Stimulated activated CD4-positive, alpha-beta T cell treated with anti-CD3 and anti-CD28 coated beads, Interleukin-12 subunit alpha, Interleukin-12 subunit beta, amount 100 ng/mL, for 24 hours (primary cell): ENCODE results near the gene IMPDH1.
A peak's percentile ranks its signal among the peaks of the same experiment; 100 is the strongest.
"Not testable (repeated sequence)": the region's sequence is repeated elsewhere in the genome, so short reads cannot be mapped to it uniquely, and the experiment has no call there.

Experiments
- DNase-seq, 2 experiments: peaks; one replicate each; pipeline ENCODE4 v3.0.0-alpha.2; 2020; ENCODE audit warnings: low read depth in 2 of 2

Gene IMPDH1

DNA sequence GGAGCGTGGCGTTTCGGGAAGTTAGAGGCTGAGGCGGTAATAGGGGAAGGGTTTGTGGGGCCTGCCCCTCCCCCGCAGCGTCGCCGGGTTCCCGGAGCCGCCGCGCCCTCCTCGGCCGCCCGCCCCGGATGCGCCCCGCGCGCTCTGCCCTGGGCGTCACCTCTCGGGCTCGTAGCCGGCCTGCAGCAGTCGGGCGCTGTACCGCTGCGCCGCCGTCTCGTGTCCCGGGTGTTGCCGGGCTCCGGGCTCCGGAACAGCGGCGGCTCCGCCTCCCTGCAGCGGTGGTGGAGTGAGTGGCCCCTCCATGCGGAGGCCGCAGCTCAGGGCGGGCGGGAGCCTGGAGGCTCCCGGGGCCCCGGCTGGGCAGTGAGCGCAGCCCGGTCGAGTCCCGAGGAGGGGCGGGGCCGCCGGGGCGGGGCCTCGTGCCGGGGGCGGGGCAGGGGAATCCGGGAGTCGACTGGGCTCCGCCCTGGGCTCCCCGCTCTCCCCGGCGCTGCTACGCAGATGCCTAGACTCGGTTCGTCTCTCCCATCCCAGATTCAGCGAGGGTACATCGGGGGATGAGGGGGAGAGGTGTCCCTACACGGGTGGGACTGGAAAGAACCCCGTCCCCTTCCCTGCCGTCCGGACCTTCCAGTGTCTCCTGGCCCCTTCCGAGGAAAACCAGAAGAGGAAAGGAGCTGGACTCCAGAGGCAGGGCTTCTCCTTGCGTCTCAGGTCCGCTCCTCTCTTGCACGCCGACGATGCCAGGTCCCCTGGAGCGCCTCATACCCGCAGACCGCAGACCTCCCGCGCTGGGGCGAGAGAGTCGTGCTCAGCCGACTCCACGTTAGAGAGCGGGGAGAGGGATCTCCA, at the start of gene IMPDH1:
Gene IMPDH1 (minus strand): TSS at position 387 of the 855 bp plus-strand sequence. CDS start 81 bp downstream, at position 306.
- DNase-seq: peak; percentile 70 to 92

DNA sequence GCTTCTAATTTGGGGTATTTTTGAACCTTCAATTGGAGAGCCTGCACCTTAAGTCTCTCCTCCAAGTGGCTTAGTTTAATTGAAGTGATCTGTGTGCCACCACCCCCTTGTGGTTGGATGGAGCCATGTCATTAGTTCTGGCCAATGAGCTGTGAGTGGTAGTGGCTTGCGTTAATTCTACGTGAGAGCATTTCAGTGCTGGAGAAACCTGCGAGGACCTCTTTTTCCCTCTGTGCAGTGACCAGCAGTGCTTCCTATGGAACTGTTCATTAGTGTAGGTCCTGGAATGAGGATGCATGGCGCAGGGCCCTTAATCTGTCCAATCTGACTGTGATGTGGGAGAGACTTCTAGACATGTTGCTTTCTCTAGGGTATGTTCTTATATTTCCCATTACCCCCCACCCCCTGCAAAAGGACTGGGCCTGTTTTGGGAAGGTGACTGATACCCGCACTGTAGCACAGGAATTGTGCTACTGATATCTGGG, 49.7 kb upstream of the IMPDH1 start:
- DNase-seq: peak; percentile 33 to 40

DNA sequence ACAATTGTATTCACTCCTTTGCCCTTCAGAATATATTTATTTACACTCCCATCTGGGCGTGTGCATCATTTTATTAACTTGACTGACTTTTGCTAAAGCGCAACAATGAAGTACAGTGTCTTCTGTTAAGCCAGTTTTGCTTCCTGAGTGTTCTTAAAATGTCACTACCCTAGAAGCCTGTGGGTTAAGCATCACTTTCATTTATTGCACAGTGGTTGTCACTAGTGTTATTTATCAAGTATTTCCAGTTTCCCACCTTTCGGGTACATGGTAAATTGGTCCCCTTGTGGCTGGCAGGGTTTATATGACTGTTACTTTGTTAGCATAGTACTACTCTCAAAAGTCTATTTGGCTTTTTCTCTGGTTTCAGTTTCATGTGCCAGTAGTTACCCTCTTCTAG, 49.2 kb upstream of the IMPDH1 start:
- DNase-seq: peak in 1 of 2 experiments; percentile 21

DNA sequence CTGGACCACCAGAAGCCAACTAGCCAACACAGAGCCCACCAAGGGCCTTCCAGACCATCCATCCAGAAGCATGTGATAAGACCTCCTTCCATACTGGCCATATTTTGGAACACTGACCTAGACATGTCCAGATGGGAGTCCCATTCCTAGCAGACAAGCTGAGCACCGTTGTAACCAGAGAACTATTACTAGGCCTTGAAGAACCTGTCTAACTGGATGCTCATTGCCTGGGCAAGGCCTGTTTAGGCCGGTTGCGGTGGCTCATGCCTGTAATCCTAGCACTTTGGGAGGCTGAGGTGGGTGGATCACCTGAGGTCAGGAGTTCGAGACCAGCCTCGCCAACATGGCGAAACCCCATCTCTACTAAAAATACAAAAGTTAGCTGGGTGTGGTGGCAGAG, 47.6 kb upstream of the IMPDH1 start:
- not testable (repeated sequence) for DNase-seq

DNA sequence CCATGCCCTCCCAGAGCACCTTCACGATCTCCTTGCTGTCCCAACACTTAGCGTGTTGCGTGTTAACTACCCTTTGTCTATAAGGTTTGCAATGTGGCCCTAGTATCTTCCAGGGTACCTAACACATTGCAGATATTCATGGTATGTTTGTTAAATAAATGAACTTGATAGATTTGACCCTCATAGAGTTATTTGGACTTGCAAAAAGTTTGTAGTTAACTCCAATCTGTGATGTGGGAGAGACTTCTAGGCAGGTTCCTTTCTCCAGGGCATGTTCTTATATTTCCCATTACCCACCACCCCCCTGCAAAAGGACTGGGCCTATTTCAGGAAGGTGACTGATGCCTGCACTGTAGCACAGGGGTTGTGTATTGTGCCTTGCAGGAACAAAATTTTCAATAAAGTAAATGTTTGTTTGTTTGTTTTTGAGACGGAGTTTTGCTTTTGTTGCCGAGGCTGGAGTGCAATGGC, 46.5 kb upstream of the IMPDH1 start:
- no peak for DNase-seq

DNA sequence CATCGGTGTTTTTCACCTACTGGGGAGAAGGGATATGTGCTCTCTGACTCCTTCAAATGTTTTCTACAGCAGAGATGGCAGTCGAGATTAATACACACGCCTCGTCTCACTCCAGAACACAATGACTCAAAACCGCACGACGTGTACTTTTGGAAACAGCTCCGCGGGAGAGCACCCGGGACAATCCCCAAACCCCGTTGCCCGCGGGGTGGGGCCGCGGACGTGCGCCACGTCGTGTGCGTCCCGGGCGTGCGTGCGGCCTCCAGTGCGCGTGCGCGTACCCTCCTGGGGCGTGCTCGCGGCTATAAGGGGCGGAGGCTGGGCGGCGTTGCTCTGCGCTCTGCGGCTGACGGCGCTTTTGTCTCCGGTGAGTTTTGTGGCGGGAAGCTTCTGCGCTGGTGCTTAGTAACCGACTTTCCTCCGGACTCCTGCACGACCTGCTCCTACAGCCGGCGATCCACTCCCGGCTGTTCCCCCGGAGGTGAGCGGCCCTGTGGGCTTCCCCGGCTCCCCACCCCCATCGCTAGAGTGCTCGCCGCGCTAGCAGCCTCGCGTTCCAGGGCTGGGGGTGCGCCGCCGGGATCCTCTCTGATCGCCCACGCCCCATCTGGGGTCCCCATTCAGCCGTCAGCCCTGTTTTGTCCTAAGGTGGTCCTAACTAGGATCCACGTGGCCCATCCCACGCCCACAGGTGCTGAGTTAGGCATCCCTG, 45.9 kb upstream of the IMPDH1 start, which contains the start of gene HILPDA:
Gene HILPDA (plus strand): TSS at position 336 of the 712 bp plus-strand sequence. CDS start 1,391 bp downstream, outside the sequence.
- DNase-seq: peak; percentile 88 to 90

DNA sequence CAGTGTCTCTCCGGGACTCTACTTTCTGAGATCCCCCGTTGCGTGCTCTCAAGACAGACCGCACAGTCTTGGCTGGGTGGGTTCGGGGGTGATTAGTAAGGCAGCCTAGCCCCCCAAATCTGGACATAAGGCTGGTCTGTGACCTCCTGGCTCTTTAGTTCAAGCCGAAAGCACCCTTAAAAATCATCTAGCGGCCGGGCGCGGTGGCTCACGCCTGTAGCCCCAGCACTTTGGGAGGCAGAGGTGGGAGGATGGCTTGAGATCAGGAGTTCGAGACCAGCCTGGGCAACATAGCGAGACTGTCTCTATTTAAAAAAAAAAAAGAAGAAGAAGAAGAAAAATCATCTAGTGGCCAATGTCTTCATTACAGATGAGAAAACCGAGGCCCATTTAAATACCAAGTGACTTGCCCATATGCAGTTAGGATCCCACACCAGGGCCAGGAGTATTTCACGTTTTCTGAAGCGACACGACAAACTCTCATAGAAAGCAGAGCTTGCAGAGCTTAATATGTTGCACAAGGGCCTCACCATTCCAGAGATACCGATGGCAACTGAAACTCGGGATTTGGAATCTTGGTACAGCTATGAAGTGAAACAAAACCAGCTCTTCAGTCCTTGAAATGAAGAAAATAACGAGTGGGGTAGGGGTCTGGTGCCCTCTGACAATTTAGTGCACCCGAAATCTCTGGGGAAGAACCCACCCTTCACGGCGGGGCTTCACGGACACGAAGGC, 45.2 kb upstream of the IMPDH1 start:
- DNase-seq: no peak

DNA sequence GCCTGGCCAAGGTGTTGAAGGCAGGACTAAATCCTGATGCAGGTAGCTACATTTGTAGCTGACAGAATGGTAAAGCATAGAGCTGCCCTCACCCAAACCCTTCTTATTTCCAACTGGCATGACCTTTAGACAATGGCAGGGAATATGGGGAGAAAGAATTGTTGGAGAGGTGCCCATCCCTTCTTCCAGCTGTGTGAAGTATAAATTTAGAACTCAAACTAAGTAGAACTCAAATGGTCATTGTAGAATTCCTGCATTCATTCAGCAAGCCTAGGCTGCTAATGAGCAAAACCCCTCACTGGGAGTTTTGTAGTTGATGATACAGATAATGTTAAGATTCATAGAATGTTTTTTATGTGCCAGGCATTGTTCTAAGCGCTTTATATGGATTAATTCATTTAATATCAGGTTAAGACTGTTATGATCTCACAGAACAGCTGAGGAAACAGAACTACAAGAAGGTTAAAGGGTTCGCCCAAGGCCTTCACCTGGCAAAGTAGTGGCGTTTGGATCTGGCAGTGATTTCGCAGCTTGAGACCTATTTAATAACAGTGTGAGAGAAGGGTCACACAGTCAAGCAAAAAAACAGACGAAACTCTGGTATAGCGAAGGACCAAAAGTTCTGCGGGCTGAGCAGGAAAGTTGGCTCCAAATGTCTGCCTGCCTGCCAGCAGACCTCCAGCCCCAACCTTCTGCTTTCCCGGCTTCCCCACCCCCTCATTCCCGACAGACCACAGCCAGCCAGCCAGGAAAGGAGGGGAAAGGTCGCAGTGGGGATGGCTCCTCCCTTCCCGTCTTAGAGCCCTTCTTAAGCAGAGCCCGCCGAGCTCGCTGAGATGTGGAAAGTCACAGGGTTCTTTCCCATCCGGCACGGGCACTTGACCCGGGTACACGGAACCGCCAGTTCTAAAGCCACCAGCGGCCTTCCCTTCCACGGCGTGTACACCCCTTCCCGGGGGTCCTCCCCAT, 44.3 kb upstream of the IMPDH1 start:
- DNase-seq: no peak

DNA sequence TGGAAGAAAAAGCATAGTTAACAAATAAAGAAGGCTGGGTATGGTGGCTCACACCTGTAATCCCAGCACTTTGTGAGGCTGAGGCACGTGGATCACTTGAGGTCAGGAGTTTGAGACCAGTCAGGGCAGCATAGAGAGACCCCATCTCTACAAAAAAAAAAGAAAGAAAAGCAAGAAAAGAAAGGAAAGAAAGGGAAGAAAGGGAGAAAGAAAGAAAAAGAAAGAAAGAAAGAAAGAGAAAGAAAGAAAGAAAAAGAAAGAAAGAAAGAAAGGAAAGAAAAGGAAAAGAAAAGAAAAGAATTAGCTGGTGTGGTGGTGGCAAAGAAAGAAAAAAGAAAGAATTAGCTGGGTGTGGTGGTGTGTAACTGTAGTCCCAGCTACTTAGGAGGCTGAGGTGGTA, 42.8 kb upstream of the IMPDH1 start:
- no peak for DNase-seq

DNA sequence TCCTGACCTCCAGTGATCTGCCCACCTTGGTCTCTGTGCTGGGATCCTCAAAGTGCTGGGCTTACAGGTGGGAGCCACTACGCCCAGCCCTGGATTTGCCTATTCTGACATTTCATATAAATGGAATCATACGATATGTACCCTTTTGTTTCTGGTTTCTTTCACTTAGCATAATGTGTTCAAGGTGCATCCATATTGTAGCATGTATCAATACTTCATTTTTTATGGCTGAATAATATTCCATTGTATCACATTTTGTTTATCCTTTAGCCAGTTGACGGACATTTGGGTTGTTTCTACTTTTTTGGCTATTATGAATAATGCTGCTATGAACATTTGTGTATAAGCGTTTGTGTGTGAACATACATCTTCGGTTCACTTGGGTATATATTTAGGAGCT, 41.1 kb upstream of the IMPDH1 start:
- DNase-seq: no peak

DNA sequence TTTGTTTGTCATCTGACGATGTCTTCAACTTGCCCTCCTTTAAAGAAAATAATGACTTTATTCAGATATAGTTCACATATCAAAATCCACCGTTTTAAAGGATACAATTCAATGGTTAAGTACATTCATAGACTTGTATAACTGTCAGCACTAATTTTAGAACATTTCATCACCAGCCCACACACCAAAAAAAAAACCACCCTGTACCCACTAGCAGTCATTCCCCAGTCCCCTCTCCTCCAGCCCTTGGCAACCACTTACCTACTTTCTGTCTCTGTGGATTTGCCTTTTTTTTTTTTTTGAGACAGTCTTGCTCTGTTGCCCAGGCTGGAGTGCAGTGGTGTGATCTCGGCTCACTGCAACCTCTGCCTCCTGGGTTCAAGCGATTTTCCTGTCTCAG, 40.6 kb upstream of the IMPDH1 start:
- DNase-seq: no peak

DNA sequence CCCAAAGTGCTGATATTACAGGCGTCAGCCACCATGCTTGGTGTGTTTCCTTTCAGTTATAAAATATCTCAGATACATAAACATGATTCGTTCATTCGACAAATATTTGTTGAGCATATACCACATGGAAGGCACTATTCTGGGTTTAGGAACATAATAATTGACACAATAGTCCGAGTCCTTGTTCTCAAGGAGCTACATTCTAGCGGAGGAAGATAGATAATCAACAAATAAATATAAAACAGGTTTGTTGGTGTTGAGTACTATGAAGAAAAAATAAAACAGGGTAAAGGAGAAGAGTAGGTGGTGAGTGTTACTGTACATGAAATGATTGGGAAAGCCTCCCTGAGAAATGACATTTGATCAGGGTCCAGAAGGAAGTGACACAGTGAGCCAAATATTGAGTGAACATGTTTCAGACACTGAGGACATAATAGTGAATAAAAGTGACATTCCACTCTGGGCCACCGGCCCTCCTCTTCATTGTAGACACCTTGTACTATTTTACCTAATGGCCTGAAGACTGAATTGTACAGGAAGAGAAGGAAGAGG, 39.0 kb upstream of the IMPDH1 start:
- no peak for DNase-seq

DNA sequence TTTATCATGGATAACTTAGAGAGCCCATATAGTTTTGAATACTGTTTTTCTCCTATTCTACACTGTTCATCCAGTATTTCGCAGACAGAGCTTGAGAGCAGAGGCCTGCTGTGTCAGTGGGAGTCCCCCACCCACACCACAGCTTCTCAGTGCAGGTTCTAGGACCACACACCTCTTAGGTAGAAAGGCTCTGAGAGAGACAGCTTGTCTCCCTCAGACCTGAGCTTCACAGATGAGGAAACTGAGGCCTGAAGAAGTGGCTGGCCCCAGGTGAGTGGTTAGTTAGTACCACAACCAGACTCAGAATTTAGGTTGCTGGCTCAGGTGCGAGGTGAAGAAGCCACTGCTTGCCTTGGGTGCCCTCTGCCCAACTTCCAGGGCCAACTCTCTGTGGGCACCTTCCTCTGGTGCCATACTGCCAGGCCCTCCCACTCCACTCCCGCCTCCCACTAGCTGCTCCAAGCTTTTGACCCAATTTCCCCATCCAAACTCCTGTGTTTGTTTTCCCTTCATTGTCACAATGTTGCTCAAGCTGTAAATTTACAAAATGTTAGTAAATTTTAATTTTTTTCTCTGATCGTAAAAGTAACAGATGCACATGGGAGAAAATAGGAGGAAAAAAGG, 38.3 kb upstream of the IMPDH1 start:
- no peak for DNase-seq

DNA sequence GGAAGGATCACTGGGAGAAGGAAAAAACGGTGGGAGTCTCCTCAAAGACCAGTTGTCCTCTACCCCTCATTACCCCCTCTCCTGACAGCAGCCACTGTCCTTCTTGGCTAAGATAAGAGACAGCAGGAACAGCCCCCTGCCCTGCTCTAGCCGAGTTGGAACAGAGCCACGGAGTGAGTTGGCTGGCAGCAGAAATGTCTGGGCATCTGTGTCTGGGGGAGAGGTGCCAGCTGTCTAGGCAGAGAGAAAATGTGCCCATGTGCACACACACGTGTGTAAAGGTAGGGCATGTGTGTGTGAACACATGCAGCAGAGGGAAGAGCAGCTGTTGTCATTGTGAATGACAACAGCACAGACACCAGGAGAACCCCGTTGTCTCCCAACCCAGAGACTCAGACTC, 36.5 kb upstream of the IMPDH1 start:
- DNase-seq: no peak

DNA sequence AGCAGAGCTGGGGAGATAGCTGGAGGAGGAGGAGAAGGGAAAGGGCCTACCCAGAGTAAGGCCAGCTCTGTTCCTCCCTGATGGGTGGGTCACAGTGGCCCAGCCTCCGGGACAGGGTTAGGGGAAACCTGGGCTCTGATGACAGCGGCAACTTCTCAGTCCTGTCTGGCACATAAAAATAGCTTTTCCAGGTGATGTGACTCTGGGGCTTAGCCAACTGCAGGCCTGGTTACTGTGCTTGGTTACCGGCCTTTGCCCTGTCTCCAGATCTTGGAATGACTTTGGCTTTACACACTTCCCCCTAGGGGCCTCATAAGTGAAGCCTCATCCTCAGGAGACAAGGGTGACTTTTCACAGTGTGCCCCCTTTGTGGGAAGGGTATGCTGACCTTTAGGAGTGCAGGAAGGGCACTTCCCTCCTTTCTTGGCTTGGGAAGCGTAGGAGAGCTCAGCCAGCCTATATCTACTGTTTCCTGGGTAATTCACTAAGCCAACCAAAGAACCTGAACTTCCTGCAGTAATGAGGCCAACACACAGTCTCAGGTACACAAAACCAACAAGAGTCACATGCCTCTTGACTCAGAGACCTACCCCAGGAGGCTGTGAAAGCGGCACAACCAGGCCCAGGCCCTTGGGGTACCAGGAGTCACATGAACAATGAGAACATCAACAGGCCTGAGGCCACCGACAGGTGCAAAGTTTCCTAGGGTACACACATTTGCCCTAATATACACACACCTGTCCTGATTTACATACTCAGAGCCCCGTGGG, 34.2 kb upstream of the IMPDH1 start:
- DNase-seq: no peak

DNA sequence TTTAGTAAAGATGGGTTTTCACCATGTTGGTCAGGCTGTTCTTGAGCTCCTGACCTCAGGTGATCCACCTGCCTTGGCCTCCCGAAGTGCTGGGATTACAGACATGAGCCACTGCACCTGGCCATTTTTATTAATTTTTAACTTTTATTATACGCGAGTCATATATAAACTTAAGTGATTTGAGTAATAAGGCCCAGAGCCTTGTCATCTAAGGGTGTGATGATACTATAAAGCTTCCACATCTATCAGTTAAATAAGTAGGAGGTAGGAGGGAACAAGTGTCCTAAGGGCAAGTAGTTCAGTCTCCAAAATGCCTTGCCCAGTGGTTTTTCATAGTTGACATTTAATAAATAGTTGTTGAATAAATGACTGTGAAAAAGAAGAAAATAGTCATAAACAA, 32.6 kb upstream of the IMPDH1 start:
- no peak for DNase-seq

DNA sequence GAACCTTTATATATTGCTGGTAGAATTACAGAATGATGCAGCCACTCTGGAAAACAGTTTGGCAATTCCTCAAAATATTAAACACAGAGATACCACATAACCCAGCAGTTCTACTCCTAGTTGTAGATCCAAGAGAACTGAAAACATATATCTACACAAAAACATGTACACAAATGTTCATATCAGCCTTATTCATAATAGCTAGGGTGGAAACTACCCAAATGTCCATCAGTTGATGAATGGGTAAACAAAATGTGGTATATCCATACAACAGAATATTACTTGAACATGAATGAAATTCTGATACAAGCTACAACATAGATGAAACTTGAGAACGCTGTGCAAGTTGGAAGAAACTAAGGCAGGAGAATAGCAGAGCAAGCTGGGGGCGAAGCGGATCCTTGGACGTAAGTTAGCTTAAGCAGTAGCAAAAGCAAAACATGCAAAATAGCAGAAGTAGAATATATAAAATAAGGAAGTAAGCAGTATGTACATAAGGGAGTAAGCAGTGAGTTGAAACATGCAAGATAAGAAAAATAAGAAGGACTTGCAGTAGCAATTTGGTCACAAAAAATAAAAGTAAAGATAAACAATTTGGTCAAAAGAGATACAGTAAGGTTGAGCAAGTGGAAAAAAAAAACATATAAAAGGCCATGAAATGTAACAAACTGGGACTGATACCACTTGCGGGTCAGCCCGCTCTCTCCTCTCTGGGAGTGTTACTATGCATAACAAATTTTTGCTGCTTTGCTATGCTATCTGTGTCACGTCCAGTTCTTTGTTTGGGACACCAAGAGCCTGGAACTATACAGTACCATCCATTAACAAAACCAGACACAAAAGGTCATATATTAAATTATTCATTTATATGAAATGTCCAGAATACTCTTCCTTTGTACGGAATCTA, 27.9 kb upstream of the IMPDH1 start:
- DNase-seq: no peak

DNA sequence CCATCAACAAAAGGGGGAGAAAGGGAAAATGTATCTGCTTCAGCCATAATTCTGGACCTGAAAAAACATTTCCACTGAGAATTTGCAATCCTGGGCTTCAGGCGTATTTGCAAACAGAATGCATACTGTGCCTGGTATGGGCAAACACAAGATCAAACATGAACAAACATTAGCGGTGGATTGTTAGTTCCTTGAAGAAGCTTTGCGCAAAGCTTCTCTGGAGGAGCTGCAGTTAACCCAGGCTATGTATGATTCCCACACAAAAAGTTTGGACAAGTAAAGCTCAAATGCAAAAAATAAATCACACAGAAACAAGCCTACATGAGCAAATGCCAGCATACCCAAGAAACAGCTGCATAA, 25.5 kb upstream of the IMPDH1 start:
- no peak for DNase-seq
